ENCODE measurements around the gene EPC1.
"Not testable (repeated sequence)": the region's sequence is repeated elsewhere in the genome, so short reads cannot be mapped to it uniquely, and the experiment has no call there.

GRCh38 chr10:32365404-32365803, 18.4 kb upstream of the EPC1 start:
- not testable (repeated sequence) for TF ChIP-seq ADNP (tag; IDR thresholded peaks at IDR 0.05); TAF15 (IDR thresholded peaks at IDR 0.05; ENCODE audit: low read depth, low read length); ZFX (CRISPR knock-in tag; IDR thresholded peaks at IDR 0.05); NR2C1 (IDR thresholded peaks at IDR 0.05); NR2C1 (tag; IDR thresholded peaks at IDR 0.05)

Data from K562 (cell line).